ENCODE results near the gene SUN2. TPM values are rescaled to one million over a fixed set of nuclear protein-coding genes. Genes with fewer than 3 reads are reported as not detected.

The SUN2 gene
- total RNA-seq, 6 donors from 2014 or later: 191 to 436 (median 275) TPM

- 85 to 89% methylated on average over 1 of the region's 1 CpG for WGBS, 2 donors
- Histone ChIP-seq H3K4me1 (peaks cover 9 to 20% (median 15%) of the 10 kb centered on the region in 4 donors), H3K4me3 (no peak overlapping the region), H3K27ac (no peak overlapping the region), H3K27me3 (no peaks in the 10 kb centered on the region), H3K36me3 (peaks cover 17 to 70% (median 57%) of the 10 kb centered on the region in 4 donors), H3K9me3 (no peaks in the 10 kb centered on the region)
- TF ChIP-seq CTCF (IDR thresholded peaks at IDR 0.05) (no peak), EP300 (IDR thresholded peaks at IDR 0.05) (no peak), POLR2AphosphoS5 (IDR thresholded peaks at IDR 0.05) (no peak), POLR2A (IDR thresholded peaks at IDR 0.05) (no peak)
- DNase-seq: no peak
- no peak for ATAC-seq (ENCODE audit: low FRiP score in 2 of 2)
These were observed 70.0 kb downstream of the SUN2 start for GRCh38 chr22:38685761-38686160.

GRCh38 chr22:38684895-38685294 lies 70.9 kb downstream of the SUN2 start:
- peaks cover 17 to 69% (median 57%) of the 10 kb centered on the region in 4 donors for H3K36me3 ChIP-seq
- H3K27me3 ChIP-seq: no peaks in the 10 kb centered on the region
- peaks cover 9 to 20% (median 15%) of the 10 kb centered on the region in 4 donors for H3K4me1 ChIP-seq
- DNase-seq: peak in 1 of 2 donors; percentile 34
- no peaks in the 10 kb centered on the region for H3K9me3 ChIP-seq
- no peak for ATAC-seq (ENCODE audit: low FRiP score in 2 of 2)
- WGBS, 2 donors: 95 to 98% methylated on average over 9 of the region's 9 CpGs
- no peak overlapping the region for H3K27ac ChIP-seq
- TF ChIP-seq POLR2AphosphoS5 (IDR thresholded peaks at IDR 0.05) (no peak), CTCF (IDR thresholded peaks at IDR 0.05) (no peak), EP300 (IDR thresholded peaks at IDR 0.05) (no peak), POLR2A (IDR thresholded peaks at IDR 0.05) (no peak)
- H3K4me3 ChIP-seq: no peak overlapping the region

Small RNA genes within 50 kb of the gene (small RNA-seq; reads per million reads assigned to genes)
- gene AL021707.8: 0 reads per million in 4 donors

Other genes starting within 250 kb of the SUN2 start
- 1,000 to 10,000 TPM in 2 of 6 donors, 100 to 1,000 TPM in 4; 428 to 2,078 (median 621) TPM for gene DDX17, start 249.7 kb downstream of the SUN2 start, total RNA-seq
- gene DMC1, start 185.8 kb downstream of the SUN2 start, total RNA-seq: 10 to 100 TPM in 1 of 6 donors, 1 to 10 TPM in 2, under 1 TPM in 3; 0.33 to 12.3 (median 1.2) TPM
- gene FAM227A, start 99.6 kb downstream of the SUN2 start, total RNA-seq: 10 to 100 TPM in 3 of 6 donors, 1 to 10 TPM in 2, under 1 TPM in 1; 0.49 to 21.3 (median 8.3) TPM
- gene CBY1, start 99.4 kb downstream of the SUN2 start, total RNA-seq: 10 to 100 TPM; 15.8 to 30.3 (median 23.5) TPM
- 10 to 100 TPM in 5 of 6 donors, 1 to 10 TPM in 1; 9.4 to 60.3 (median 24.1) TPM for gene TOMM22, start 74.0 kb downstream of the SUN2 start, total RNA-seq
- 10 to 100 TPM; 47.1 to 84.8 (median 67.3) TPM for gene JOSD1, start 55.1 kb downstream of the SUN2 start, total RNA-seq
- gene GTPBP1, start 50.1 kb downstream of the SUN2 start, total RNA-seq: 100 to 1,000 TPM in 2 of 6 donors, 10 to 100 TPM in 4; 57.9 to 176 (median 73.6) TPM
- 10 to 100 TPM; 14.7 to 23.7 (median 20.2) TPM for gene DNAL4, start 38.1 kb upstream of the SUN2 start, total RNA-seq
- 1 to 10 TPM in 5 of 6 donors, not detected in 1; 1.4 to 6.6 (median 3.0) TPM for gene NPTXR, start 88.0 kb upstream of the SUN2 start, total RNA-seq
- 10 to 100 TPM; 30.4 to 74.9 (median 45.4) TPM for gene CBX6, start 116.2 kb upstream of the SUN2 start, total RNA-seq
- gene APOBEC3A, start 201.6 kb upstream of the SUN2 start, total RNA-seq: 10 to 100 TPM in 3 of 6 donors, 1 to 10 TPM in 3; 3.0 to 27.3 (median 8.3) TPM
- gene APOBEC3B, start 226.3 kb upstream of the SUN2 start, total RNA-seq: 1 to 10 TPM in 3 of 6 donors, under 1 TPM in 1, not detected in 2; 0.89 to 5.8 (median 1.5) TPM

Measured in upper lobe of left lung (tissue), 6 donors.